GM19397 (cell line): ENCODE measurements around the gene SH2B2.
"Not testable (repeated sequence)": the region's sequence is repeated elsewhere in the genome, so short reads cannot be mapped to it uniquely, and the experiment has no call there.

Experiments
- ATAC-seq: cut with Tn5 transposase; IDR thresholded peaks from one replicate; pipeline ENCODE4 v1.9.1; 2021; ENCODE audit warnings: mild to moderate bottlenecking, moderate library complexity; ENCODE audit not compliant: unreplicated experiment

The SH2B2 gene

GRCh38 chr7:102303669-102304422 lies 17.2 kb downstream of the SH2B2 start:
- ATAC-seq: no peak

GRCh38 chr7:102304668-102305067 lies 18.0 kb downstream of the SH2B2 start:
- ATAC-seq: no peak

- peak; percentile 36 for ATAC-seq
These were observed 19.0 kb downstream of the SH2B2 start for GRCh38 chr7:102305414-102306268.

DNA sequence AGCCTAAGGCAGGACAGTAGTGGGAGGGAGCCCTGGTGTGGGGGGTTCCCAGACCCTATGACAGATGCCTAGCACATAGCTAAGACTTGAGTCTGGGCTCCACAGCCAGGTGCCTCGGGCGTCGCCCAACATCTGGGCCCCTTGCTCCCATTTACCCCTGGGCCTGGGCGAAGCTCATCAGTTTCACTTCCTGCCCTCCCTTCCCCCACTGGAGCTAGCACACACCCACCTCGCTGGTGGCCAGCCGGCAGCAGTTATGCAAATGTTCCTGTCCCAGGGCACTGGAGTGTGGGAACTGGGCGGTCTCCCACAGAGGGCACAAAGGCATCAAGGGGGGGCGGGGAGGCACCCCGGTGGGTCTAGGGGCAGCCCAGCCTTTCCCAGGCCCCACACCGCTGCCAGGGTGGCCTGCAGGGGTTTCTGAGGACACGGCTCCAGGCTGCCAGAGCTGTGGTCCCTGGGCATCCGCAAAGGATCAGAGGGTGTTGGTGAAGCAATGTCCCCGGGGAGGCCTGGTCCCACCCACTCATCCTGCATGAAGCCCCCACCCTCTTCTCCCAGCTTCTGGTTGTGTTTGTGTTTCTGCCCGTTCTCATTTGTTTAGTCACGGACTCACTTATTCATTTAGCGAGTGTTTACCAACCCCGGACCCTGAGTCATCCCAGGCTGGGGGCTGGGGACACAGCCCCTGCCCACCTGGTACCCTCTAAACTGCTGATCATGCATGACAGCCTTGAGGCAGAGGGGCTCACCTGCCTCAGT lies 20.4 kb downstream of the SH2B2 start:
- peak; percentile 70 for ATAC-seq

GRCh38 chr7:102310414-102310815 lies 23.7 kb downstream of the SH2B2 start:
- ATAC-seq: no peak

DNA sequence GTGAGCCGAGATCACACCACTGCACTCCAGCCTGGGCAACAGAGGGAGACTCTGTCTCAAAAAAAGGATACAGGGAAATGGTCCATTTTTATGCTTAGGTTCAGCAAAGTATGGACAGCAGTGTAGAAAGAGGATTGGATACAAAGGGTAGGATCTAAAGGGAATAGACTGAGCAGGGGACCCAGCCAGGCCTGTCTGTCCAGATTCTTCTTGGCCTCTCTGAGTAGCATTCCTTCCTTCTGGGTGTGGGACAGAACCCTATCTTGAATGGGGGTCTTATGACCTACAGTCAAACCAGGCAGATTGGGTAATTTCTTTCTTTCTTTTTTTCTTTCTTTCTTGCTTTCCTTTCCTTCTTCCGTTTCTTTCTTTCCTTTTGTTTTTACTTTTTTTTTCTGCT lies 25.6 kb downstream of the SH2B2 start:
- no peak for ATAC-seq

DNA sequence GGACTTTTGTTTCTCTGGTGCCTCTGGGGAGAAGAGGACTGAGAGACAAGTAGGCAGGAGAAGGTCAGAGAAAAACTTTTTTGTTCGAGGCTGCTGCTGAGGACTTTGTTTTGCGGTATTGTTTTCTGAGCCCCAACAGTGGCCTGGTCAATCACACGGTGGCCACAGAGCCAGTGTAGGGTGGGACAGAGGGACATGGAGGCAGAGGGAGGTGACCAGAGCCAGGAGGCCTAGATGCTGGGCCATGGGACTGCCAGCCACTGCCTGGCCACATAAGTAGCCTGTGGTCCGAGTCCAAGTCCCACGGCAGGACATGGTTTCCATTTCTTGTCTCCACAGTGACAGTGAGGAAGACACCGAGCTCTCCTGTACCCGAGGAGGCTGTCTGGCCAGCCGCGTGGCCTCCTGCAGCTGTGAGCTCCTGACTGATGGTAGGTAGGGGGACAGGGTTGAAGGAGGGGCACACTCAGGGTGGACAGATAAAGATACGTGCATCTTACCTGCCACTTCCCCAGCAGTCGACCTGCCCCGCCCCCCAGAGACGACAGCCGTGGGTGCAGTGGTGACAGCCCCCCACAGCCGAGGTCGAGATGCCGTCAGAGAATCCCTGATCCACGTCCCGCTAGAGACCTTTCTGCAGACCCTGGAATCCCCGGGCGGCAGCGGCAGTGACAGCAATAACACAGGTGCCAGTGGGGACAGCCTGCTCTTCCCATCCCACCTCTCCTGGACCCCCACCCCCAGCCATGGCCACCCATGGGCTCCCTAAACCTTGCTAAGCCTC lies 27.5 kb downstream of the SH2B2 start:
- no peak for ATAC-seq

GRCh38 chr7:102317231-102318059 lies 30.8 kb downstream of the SH2B2 start:
- ATAC-seq: no peak

GRCh38 chr7:102318482-102318971 lies 31.9 kb downstream of the SH2B2 start:
- ATAC-seq: no peak

- no peak for ATAC-seq
These were observed 33.0 kb downstream of the SH2B2 start for GRCh38 chr7:102319671-102320070.

GRCh38 chr7:102320181-102320580 lies 33.5 kb downstream of the SH2B2 start:
- ATAC-seq: no peak

- no peak for ATAC-seq
These were observed 34.1 kb downstream of the SH2B2 start for GRCh38 chr7:102320601-102321350.

DNA sequence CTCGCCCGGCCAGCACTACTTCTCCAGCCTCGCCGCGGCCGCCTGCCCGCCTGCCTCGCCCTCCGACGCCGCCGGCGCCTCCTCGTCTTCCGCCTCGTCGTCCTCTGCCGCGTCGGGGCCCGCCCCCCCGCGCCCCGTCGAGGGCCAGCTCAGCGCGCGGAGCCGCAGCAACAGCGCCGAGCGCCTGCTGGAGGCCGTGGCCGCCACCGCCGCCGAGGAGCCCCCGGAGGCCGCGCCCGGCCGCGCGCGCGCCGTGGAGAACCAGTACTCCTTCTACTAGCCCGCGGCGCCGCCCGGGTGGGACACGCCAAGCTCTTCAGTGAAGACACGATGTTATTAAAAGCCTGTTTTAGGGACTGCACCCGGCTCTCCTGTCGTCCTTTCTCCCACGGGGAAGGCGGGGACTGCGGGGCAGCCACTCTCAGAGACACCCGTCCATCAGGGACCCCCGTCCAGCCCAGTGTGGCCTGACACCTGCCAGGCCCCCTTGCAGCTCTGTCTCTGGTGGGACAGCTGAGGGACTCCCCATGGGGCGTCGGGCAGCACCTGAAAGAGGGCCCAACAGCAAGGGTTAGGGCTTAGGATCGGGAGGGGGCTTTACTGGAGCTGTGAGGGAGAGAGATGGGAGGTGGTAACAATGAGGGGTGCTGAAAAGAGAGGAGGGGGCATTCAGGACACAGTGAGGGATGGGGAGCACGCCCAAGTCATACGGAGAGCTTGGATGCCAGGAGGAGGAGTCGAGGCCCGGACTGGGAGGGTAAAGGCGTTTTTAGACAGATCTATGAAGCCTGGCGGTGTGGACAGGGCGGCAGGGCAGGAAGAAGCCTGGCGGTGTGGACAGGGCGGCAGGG lies 34.9 kb downstream of the SH2B2 start:
- no peak for ATAC-seq

DNA sequence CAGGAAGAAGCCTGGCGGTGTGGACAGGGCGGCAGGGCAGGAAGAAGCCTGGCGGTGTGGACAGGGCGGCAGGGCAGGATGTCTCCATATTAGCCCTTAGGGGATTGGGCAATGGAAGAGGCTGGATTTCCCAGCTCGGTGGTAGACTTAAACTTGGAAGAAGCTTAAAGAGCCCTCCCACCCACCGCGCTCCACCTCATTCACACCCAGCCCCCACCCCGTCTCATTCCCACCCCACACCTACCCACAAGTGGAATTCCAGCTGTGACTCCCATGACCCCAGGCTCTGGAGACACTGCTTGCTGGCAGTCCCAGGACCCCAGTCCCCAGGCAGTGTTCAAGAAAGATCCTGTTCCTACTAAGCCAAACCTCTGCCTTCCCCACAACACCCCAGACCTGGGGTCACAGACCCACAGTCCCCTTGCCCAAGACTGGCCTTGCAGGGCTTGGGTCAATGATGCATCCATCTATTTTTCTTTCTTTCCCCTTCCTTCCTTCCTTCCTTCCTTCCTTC lies 35.6 kb downstream of the SH2B2 start:
- no peak for ATAC-seq

- ATAC-seq: no peak
These were observed 37.2 kb downstream of the SH2B2 start for GRCh38 chr7:102323914-102324195.

DNA sequence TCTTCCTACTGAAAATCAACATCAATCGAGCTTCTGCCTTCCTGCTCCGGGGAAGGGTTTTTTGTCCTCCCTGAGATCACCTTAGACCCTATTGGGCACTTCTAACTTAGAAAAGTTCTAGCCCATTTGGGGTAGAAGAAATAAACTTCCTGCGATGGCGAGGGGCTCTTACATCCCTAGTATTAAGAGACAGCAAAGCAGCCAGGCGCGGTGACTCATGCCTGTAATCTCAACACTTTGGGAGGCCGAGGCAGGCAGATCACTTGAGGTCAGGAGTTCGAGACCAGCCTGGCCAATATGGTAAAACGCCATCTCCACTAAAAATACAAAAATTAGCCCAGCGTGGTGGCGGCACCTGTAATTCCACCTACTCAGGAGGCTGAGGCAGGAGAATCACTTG lies 38.4 kb downstream of the SH2B2 start:
- ATAC-seq: not testable (repeated sequence)

- no peak for ATAC-seq
These were observed 39.7 kb downstream of the SH2B2 start for GRCh38 chr7:102326157-102326889.
